ENCODE data around the gene MYO5A. TPM values are rescaled to one million over a fixed set of nuclear protein-coding genes. Genes with fewer than 3 reads are reported as not detected.

The MYO5A gene
- total and polyA plus RNA-seq, 9 of the 15 experiments (the other 6 are each of a cell fraction or from before 2014, with no cell fraction given) = 0.03 to 0.82 (median 0.40) TPM

GRCh38 chr15:52344592-52344991 lies 184.1 kb downstream of the MYO5A start (continued):
- TF ChIP-seq ZNF395 (CRISPR knock-in tag; IDR thresholded peaks at IDR 0.05) = no peak
- no peak for TF ChIP-seq PPARD (CRISPR knock-in tag; IDR thresholded peaks at IDR 0.05)

- ATAC-seq (no peak), DNase-seq (ENCODE audit: extremely low read depth in 1 of 4, low spot score in 3 of 4) (no peak), FAIRE-seq (no peak)
- Histone ChIP-seq H3K36me3 (ENCODE audit: control insufficient read depth, insufficient read depth, low read length) (no peaks in the 10 kb centered on the region), H3K9me3 (replicated peaks; ENCODE audit: control insufficient read depth, insufficient read depth, low read depth, low read length) (no peaks in the 10 kb centered on the region), H3K4me2 (ENCODE audit: insufficient read depth, low read length) (no peak overlapping the region), H3K27me3 (ENCODE audit: control insufficient read depth in 2 of 2, insufficient read depth in 2 of 2, low read length in 2 of 2) (peaks cover 12 to 16% of the 10 kb centered on the region in 2 experiments; a peak in 4 of 5 replicates), H4K20me1 (replicated peaks; ENCODE audit: control insufficient read depth, insufficient read depth, low read length) (no peaks in the 10 kb centered on the region), H3K79me2 (ENCODE audit: control insufficient read depth, insufficient read depth, low read length) (no peaks in the 10 kb centered on the region), H3K27ac (ENCODE audit: extremely low read depth, low read depth, low read length) (no peak overlapping the region), H3K4me3 (no peak overlapping the region), H3K9me1 (ENCODE audit: control insufficient read depth, insufficient read depth, low read length) (no peaks in the 10 kb centered on the region), H3K9ac (ENCODE audit: insufficient read depth in 1 of 2, low read depth in 2 of 2, low read length in 2 of 2) (no peak overlapping the region), H2AFZ (ENCODE audit: low read depth, low read length) (no peak overlapping the region), H3K4me1 (replicated peaks in 1 of 2; ENCODE audit: control insufficient read depth in 2 of 2, insufficient read depth in 2 of 2, low read length in 2 of 2) (no peaks in the 10 kb centered on the region)
- POLR2A ChIA-PET = no interaction called here
- intact Hi-C loops (cut with micrococcal nuclease) = no loop called here
- WGBS (ENCODE audit: insufficient coverage, low coverage, missing lambda C conversion rate) = 0% methylated on average over 3 of the region's 3 CpGs
- in situ Hi-C loops (cut with MboI) = no loop called here
- no TSS peak for BruUV-seq (replicated peaks)
- CTCF ChIA-PET (ENCODE audit: low intra/inter-chr PET ratio) = no interaction called here
- TF ChIP-seq ETV6 (IDR thresholded peaks at IDR 0.05; ENCODE audit: borderline replicate concordance in 1 of 2, low read depth in 2 of 2, low read length in 1 of 2) = no peak
- no peak for TF ChIP-seq ETV6 (CRISPR knock-in tag; IDR thresholded peaks at IDR 0.05; ENCODE audit: borderline replicate concordance)
- no peak for TF ChIP-seq POLR2A (conservative IDR thresholded peaks at IDR 0.05)
- no peak for TF ChIP-seq SAFB (IDR thresholded peaks at IDR 0.05; ENCODE audit: borderline replicate concordance, low read depth, low read length)
- TF ChIP-seq SP1 (CRISPR knock-in tag; IDR thresholded peaks at IDR 0.05) = no peak
- no peak for TF ChIP-seq DLX4 (CRISPR knock-in tag; IDR thresholded peaks at IDR 0.05)
- no peak for TF ChIP-seq CREB5 (CRISPR knock-in tag; IDR thresholded peaks at IDR 0.05)
- TF ChIP-seq ZBTB43 (CRISPR knock-in tag; IDR thresholded peaks at IDR 0.05) = no peak
- no peak for TF ChIP-seq ZFX (CRISPR knock-in tag; IDR thresholded peaks at IDR 0.05)
- TF ChIP-seq NCOA1 (IDR thresholded peaks at IDR 0.05; ENCODE audit: low read depth) = no peak
- TF ChIP-seq CCNT2 (IDR thresholded peaks at IDR 0.05; ENCODE audit: borderline replicate concordance, extremely low read depth, insufficient read length, low read depth, low read length) = no peak
- no peak for TF ChIP-seq THRA (IDR thresholded peaks at IDR 0.05)
- no peak for TF ChIP-seq POLR2AphosphoS5 (IDR thresholded peaks at IDR 0.05; ENCODE audit: control insufficient read depth, insufficient read depth, low read depth, low read length)
- TF ChIP-seq CBX8 (IDR thresholded peaks at IDR 0.05; ENCODE audit: borderline replicate concordance, extremely low read depth, low read depth, low read length, poor library complexity, severe bottlenecking) = no peak
Measured at GRCh38 chr15:52343831-52344230, 184.8 kb downstream of the MYO5A start.

Data from K562 (cell line).